OCI-LY1 (cell line): ENCODE data around the gene FCSK.

Experiments
- EZH2 ChIP-seq: fragments of 200-600 bp; sonication (generic), shearing (Covaris generic); IDR thresholded peaks from 2 replicates; pipeline ENCODE4 v1.8.0; 2017; ENCODE audit warnings: borderline replicate concordance, mixed run types, mild to moderate bottlenecking, antibody characterized with exemption, low read length, moderate library complexity, mixed read lengths
- TF ChIP-seq, protein P1 (sequence below): fragments of 200-600 bp; sonication (generic), shearing (Covaris generic); IDR thresholded peaks from 2 replicates; pipeline ENCODE4 v1.5.1; 2017; ENCODE audit warnings: mild to moderate bottlenecking, antibody characterized with exemption, low read length, moderate library complexity, mixed read lengths

DNA sequence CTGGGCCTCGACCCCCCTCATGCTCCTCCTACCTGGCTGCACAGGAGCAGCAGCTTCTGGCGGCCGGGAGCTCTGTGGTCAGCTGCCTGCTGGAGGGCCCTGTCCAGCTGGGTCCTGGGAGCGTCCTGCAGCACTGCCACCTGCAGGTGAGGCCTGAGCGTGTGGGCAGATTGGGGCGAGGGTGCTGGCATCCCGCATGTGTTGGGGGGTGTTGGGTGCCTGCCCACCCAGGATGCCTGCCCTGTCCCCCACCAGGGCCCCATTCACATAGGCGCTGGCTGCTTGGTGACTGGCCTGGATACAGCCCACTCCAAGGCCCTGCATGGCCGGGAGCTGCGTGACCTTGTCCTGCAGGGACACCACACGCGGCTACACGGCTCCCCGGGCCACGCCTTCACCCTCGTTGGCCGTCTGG lies 16.5 kb downstream of the FCSK start:
- TF ChIP-seq, protein P1, sequence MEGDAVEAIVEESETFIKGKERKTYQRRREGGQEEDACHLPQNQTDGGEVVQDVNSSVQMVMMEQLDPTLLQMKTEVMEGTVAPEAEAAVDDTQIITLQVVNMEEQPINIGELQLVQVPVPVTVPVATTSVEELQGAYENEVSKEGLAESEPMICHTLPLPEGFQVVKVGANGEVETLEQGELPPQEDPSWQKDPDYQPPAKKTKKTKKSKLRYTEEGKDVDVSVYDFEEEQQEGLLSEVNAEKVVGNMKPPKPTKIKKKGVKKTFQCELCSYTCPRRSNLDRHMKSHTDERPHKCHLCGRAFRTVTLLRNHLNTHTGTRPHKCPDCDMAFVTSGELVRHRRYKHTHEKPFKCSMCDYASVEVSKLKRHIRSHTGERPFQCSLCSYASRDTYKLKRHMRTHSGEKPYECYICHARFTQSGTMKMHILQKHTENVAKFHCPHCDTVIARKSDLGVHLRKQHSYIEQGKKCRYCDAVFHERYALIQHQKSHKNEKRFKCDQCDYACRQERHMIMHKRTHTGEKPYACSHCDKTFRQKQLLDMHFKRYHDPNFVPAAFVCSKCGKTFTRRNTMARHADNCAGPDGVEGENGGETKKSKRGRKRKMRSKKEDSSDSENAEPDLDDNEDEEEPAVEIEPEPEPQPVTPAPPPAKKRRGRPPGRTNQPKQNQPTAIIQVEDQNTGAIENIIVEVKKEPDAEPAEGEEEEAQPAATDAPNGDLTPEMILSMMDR, result no peak; the same call in 1 of the 2 replicates
- TF ChIP-seq EZH2, result no peak
